ENCODE data around the gene AQP3.

DNA sequence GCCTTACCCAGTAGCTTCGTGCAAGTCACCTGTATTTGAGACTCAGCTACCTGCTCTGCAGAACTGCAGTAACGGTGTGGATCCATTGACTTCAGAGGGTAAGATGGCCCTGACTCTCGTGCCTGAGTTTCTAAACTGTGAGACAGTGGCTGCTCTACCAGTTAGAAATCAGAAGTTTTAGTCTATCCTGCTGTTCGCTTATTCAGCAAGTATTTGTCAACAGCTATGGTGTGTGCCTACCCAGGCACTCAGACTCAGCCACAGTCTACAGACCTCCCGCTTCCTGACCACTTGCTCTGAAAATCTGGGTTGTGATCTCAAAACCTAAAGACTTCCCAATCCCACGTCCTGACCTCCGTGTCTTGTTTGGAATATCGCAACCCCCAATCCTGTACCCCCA, 13.5 kb downstream of the AQP3 start:
- no peak for TF ChIP-seq POLR2A (IDR thresholded peaks at IDR 0.05; ENCODE audit: low read length)
- TF ChIP-seq GATA1 (IDR thresholded peaks at IDR 0.05; ENCODE audit: low read depth, low read length): no peak

All from erythroblast (primary cell).